ENCODE data around the gene CDK15.
"Not testable (repeated sequence)": the region's sequence is repeated elsewhere in the genome, so short reads cannot be mapped to it uniquely, and the experiment has no call there.

The CDK15 gene

GRCh38 chr2:201790291-201790690 is 16.0 kb upstream of the CDK15 start:
- DNase-seq (ENCODE audit: low spot score) = no peak

- DNase-seq (ENCODE audit: low spot score) = no peak
Observed at GRCh38 chr2:201790989-201791388, 15.3 kb upstream of the CDK15 start.

DNA sequence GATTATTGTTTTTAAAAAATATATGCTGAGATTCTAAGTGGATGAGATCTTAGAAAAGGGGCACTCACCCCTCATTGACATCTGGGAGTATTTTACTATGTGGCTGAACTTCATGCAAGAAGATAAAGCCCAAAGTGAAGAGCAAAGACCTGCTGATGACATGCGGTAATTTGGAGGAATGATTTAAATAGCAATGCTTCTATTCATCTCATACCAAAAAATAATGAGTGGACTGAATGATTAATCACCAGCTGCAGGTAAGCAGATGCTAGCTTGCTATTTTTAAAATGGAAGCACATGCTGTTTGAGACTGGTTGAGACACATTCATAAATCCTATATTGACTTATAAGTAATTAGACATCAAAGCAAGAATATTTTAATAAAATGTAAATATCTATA is 12.7 kb upstream of the CDK15 start:
- DNase-seq (ENCODE audit: low spot score) = no peak

- no peak for DNase-seq (ENCODE audit: low spot score)
Observed at GRCh38 chr2:201794294-201794693, 12.0 kb upstream of the CDK15 start.

GRCh38 chr2:201795607-201796477 is 10.5 kb upstream of the CDK15 start:
- DNase-seq (ENCODE audit: low spot score) = peak; percentile 41

DNA sequence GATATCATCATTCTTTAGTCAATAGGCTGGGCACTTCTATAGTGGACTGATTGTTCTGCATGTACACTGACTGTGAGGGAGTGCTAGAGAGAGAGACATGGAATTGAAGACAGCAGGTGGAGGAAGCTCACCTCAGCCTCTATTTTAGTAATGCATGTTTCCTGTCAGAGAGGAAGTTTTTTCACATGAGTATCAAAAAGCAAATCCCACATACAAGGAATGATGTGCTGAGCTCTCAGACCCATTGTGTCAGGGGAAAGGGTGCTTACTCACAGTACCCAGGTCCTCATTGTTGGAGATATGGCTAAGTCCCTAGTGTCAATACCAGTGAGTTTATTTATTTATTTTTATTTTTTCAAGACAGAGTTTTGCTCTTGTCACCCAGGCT is 9.9 kb upstream of the CDK15 start:
- DNase-seq (ENCODE audit: low spot score) = no peak

- DNase-seq (ENCODE audit: low spot score) = no peak
Observed at GRCh38 chr2:201797175-201797840, 9.0 kb upstream of the CDK15 start.

- peak; percentile 24 for DNase-seq (ENCODE audit: low spot score)
Observed at GRCh38 chr2:201798252-201798913, 8.0 kb upstream of the CDK15 start.

- not testable (repeated sequence) for DNase-seq (ENCODE audit: low spot score)
Observed at GRCh38 chr2:201798914-201799285, 7.4 kb upstream of the CDK15 start.

- DNase-seq (ENCODE audit: low spot score) = no peak
Observed at GRCh38 chr2:201807452-201807999, 1.2 kb downstream of the CDK15 start.

DNA sequence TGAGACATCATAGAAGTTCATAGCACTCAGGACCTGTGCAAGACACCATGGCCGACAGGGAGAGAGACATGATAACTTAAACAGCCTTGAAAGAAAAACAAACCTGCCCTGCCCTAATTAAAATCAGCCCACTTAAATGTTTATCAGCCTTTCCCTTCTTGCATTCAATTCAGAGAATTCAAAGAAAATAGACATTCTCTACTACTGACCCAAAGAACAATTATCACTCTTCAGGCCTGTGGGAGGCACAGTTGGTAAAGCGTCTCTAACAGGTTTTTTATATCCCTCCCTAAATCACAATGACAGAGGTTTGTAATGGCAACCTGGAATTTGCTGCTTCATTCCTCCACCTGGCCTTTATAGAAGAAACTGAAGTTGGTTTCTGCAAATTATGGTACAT is 1.7 kb downstream of the CDK15 start:
- DNase-seq (ENCODE audit: low spot score) = no peak

- no peak for DNase-seq (ENCODE audit: low spot score)
Observed at GRCh38 chr2:201809633-201810032, 3.3 kb downstream of the CDK15 start.

- not testable (repeated sequence) for DNase-seq (ENCODE audit: low spot score)
Observed at GRCh38 chr2:201810604-201811003, 4.3 kb downstream of the CDK15 start.

- DNase-seq (ENCODE audit: low spot score) = no peak
Observed at GRCh38 chr2:201813996-201814760, 7.8 kb downstream of the CDK15 start.

- no peak for DNase-seq (ENCODE audit: low spot score)
Observed at GRCh38 chr2:201816657-201817575, 10.6 kb downstream of the CDK15 start.

DNA sequence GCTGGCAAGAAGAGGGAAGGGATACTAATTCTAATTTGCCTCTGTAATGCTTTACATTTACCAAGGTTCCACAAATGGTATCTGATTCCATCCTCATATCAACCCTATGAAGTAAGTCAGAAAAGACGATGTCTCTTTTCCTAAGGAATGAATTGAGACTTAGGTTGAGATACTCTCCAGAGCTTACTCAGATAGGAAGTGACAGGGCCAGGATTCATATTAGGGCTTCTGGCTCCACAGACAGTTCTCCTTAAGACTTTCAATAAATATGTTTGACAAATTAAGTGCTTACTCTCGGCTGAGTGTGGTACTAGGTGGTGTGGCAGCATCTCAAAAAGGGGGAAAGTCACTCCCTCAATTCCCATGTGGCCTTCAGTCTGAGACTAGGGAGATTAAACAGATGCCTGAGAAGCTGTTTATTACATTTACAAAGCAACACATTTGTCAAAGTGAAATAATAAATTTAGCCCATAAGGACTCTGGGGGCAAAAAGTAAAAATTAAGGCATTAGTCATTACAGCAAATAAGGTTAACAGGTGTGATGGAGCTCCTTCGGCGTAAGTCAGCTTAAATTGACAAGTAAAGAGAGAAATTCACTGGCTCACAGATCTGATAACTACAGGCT is 14.2 kb downstream of the CDK15 start:
- DNase-seq (ENCODE audit: low spot score) = no peak

- DNase-seq (ENCODE audit: low spot score) = no peak
Observed at GRCh38 chr2:201821080-201821479, 14.7 kb downstream of the CDK15 start.

DNA sequence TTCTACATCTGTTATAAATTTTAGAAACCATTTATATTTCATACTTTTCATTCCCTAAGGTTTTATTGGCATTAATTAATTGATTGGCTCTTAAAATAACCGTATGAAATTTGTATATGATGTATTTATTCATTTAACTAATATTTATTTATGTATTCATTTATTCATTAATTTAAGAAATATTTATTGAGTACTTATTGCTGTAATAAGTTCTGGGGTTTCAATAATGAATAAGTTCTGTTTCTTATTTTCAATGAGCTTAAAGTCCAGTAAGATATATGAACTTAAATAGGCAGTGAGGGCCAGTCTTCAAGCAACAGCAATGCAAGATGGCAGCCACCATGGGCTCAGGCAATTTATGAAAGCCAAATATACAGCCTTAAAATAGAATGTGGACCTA is 17.9 kb downstream of the CDK15 start:
- DNase-seq (ENCODE audit: low spot score) = no peak

GRCh38 chr2:201827621-201828020 is 21.3 kb downstream of the CDK15 start:
- no peak for DNase-seq (ENCODE audit: low spot score)

DNA sequence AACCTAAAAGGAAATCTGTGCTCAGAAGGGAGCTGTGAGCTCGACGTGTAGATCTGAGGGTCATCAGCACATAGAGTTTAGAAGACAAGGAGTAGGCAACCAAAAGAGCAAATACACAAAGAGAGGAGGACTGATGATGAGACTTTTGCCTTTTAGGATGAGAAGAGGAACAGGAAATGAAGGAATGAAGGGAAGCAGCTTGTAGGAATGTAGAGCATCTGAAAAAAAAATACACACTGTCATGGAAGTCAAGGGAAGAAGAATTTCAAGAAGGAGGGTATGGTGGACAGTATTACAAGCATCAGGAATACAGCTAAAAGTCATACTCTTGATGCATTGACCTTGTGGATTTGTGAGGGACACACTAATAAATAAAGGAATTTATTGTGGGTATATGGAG is 21.9 kb downstream of the CDK15 start:
- no peak for DNase-seq (ENCODE audit: low spot score)

All from kidney capillary endothelial cell (primary cell).